AG10803 (cell line): ENCODE results near the gene MICALL1.

Experiments
- DNase-seq: peaks from one replicate; pipeline ENCODE4 v3.0.0; 2010; ENCODE audit warnings: low read depth
- H3K4me3 ChIP-seq: 2 replicates; pipeline ENCODE4 v1.5.1; 2011; ENCODE audit warnings: mild to moderate bottlenecking, low read length, control low read depth
- CTCF ChIP-seq: conservative IDR thresholded peaks from 2 replicates; pipeline ENCODE4 v1.5.1; 2011; ENCODE audit warnings: mild to moderate bottlenecking, low read length, control low read depth, inconsistent platforms

MICALL1 gene

GRCh38 chr22:37924386-37925065, 18.4 kb downstream of the MICALL1 start:
- no peak for DNase-seq
- no peak for TF ChIP-seq CTCF
- no peak overlapping the region for H3K4me3 ChIP-seq

DNA sequence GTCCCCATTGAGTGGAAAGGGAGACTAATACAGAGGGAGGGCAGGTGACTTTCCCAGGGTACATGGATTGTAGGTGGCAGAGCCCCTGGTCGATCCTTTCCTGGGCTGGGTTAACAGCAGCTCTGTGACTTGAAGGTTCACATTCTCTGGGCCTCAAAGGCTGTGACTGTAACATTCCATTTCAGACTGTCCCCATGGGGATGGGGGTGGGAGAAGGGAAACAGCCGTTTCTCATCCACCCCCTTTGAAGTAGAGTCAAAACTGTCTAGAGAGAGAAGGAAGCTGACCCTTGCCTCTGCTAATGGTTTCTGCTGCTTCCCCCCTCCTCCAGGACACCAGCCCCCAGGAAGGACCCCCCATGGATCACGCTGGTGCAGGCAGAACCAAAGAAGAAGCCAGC, 19.2 kb downstream of the MICALL1 start:
- TF ChIP-seq CTCF, result no peak
- DNase-seq, result no peak
- H3K4me3 ChIP-seq, result no peak overlapping the region

- no peak overlapping the region for H3K4me3 ChIP-seq
- DNase-seq, result no peak
- TF ChIP-seq CTCF, result no peak
Observed at GRCh38 chr22:37925767-37926166, 19.7 kb downstream of the MICALL1 start.

DNA sequence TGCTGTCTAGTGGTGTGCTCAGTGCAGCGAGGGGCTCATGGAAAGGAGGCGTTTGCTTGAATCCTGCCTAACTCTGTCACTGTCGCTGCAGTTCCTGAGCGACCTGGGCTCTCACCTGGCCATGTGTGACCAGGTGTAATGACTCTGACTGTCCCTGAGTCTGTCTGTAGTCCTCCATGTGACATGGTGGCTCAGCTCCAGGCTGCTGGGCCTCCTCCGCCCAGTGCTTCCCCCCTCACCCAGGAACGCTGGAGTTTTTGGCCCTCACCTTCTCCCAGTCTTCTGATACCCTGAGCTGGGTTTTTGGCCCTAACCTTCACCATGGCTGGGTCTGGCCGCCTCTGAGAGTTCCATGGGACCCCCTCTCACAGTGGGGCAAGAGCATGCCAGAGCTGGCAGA, 20.3 kb downstream of the MICALL1 start:
- no peak for DNase-seq
- no peak for TF ChIP-seq CTCF
- no peak overlapping the region for H3K4me3 ChIP-seq

DNA sequence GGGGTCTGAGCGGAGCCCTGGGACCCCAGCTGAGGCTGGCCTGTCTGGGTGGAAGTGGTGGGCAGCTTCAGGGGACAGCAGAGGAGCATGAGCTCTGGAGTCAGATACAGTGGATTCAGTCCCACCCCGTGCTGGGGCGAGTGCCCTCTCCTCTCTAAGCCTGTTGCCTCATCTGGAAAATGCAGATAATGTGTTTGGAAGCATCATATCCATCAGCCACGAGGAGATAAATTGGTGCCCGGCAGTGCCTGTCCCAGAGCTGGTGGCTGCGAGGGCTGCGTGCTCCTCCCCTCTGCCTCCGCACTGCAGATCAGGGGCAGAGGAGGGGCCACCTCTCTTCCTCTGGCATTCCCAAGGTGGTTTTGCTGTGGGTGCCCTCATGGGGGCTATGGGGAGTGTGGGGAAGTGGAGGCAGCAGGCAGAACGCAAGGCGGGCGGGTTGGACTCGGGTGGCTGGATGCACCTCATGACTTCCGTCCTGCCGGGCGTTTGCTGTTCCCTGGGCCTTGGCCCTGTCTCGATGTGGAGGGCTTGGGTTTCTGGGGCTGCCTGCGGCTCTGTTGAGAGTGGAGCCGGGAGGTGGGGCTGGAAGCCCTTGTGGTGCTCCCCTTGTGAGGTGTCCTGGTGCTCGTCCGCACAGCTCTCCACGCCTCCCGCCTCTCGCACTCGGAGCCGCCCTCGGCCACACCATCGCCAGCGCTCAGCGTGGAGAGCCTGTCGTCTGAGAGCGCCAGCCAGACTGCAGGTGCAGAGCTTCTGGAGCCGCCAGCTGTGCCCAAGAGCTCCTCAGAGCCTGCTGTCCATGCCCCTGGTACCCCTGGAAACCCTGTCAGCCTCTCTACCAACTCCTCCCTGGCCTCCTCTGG, 20.9 kb downstream of the MICALL1 start:
- no peak for DNase-seq
- no peak for TF ChIP-seq CTCF
- no peak overlapping the region for H3K4me3 ChIP-seq

- no peak overlapping the region for H3K4me3 ChIP-seq
- DNase-seq, result no peak
- no peak for TF ChIP-seq CTCF
Observed at GRCh38 chr22:37927637-37927936, 21.5 kb downstream of the MICALL1 start.

DNA sequence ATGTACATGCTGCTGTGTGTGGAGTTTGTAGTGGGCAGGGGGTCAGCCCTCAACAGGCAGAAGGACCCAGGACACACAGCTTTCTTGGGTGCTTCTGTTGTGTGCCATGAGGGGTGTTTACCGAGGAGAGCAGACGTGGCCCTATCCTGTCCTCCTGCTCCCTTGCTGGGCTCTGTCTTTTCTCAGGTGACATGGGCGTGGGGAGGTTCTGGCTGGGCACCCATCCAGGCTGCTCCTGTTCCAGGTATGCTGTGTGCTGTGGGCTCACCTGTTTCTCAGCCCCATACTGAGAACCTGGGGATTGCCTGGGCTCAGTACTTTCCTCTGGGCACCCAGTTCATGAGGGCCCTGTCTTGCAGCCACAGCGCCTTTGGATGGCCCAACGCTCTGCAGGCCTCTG, 23.3 kb downstream of the MICALL1 start:
- no peak for DNase-seq
- no peak overlapping the region for H3K4me3 ChIP-seq
- TF ChIP-seq CTCF, result no peak
